Fibroblast of the aortic adventitia (primary cell): ENCODE measurements around the gene TTC32. TPM values are rescaled to one million over a fixed set of nuclear protein-coding genes. Genes with fewer than 3 reads are reported as not detected.

Experiments
- DNase-seq: peaks from one replicate; pipeline ENCODE4 v3.0.0-alpha.2; 2010; ENCODE audit warnings: low read depth
- H3K4me3 ChIP-seq: 2 replicates; pipeline ENCODE4 v1.5.1; 2011; ENCODE audit warnings: low read depth, mild to moderate bottlenecking, control low read depth, low read length, moderate library complexity
- CTCF ChIP-seq: IDR thresholded peaks from 2 replicates; pipeline ENCODE4 v1.5.1; 2011; ENCODE audit warnings: mild to moderate bottlenecking, low read length, control low read depth, inconsistent platforms; ENCODE audit not compliant: insufficient read depth
- total RNA-seq: library from RNA; depleted of rRNA; stranded (reverse); fragments of >200 nt; gene quantifications from 2 replicates; pipeline ENCODE4 v1.2.3, GENCODE V29; 2012; ENCODE audit warnings: low replicate concordance

TTC32 gene
- total RNA-seq, 1 donor = 9.3 TPM

- H3K4me3 ChIP-seq = no peak overlapping the region
- no peak for TF ChIP-seq CTCF
- no peak for DNase-seq
Measured at GRCh38 chr2:19874726-19875125, 27.1 kb downstream of the TTC32 start.

GRCh38 chr2:19873014-19873413, 28.8 kb downstream of the TTC32 start:
- no peak for TF ChIP-seq CTCF
- no peak overlapping the region for H3K4me3 ChIP-seq
- no peak for DNase-seq

DNA sequence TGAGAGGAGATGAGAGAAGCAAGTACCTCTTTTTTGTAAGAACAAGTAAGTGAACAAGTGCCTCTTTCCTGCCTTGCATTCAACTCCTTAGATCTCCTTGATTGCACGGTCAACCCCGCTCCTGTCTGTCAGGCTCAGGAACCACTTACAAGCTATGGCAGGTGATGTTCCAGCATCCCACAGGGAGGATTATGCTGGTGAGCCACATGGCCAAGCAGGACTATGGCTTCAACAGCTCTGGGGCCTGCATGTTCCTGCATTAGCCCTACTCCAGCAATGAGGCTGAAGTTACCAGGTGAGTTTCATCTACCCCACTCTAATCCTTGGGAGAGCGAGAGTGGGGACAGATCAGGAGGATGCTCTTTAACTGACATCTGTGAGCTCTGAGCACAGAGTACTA, 29.5 kb downstream of the TTC32 start:
- no peak for DNase-seq
- no peak for TF ChIP-seq CTCF
- no peak overlapping the region for H3K4me3 ChIP-seq

DNA sequence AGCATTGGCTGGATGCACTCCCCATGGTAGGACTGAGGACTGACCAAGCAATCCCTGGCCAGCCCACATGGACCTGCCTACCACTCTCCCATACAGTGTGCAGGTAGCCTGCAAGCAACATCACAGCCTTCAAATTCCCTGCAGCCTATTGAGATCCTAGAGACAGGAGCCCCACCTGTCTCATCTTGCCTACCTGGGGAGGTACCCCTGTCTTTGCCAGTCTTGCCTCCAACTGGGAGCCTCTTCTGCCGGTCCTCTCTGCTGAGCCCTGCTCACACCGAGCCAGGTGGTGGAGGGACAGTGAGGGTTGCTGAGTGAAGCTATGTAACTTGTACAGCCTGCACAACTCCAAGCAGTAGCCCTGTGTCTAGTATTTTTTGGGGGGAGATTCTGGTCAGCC, 29.9 kb downstream of the TTC32 start:
- no peak overlapping the region for H3K4me3 ChIP-seq
- no peak for TF ChIP-seq CTCF

DNA sequence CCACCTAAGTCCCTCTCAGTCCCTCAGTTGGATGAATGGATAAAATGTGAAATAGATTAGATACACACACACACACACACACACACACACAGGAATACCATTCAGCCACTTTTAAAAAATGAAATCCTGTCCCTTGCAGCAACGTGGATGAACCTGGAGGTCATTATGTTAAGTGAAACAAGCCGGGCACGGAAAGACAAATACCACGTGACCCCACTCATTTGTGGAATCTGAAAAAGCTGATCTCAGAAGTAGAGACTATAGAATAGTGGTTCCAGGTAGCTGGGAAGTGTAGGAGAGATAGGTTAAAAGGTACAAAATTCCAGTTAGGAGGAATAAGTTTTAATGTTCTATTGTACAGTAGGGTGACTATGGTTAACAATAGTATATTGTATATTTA, 31.0 kb downstream of the TTC32 start:
- no peak for TF ChIP-seq CTCF
- no peak for DNase-seq
- no peak overlapping the region for H3K4me3 ChIP-seq

More for the DNA sequence above, 29.9 kb downstream of the TTC32 start:
- no peak for DNase-seq

DNA sequence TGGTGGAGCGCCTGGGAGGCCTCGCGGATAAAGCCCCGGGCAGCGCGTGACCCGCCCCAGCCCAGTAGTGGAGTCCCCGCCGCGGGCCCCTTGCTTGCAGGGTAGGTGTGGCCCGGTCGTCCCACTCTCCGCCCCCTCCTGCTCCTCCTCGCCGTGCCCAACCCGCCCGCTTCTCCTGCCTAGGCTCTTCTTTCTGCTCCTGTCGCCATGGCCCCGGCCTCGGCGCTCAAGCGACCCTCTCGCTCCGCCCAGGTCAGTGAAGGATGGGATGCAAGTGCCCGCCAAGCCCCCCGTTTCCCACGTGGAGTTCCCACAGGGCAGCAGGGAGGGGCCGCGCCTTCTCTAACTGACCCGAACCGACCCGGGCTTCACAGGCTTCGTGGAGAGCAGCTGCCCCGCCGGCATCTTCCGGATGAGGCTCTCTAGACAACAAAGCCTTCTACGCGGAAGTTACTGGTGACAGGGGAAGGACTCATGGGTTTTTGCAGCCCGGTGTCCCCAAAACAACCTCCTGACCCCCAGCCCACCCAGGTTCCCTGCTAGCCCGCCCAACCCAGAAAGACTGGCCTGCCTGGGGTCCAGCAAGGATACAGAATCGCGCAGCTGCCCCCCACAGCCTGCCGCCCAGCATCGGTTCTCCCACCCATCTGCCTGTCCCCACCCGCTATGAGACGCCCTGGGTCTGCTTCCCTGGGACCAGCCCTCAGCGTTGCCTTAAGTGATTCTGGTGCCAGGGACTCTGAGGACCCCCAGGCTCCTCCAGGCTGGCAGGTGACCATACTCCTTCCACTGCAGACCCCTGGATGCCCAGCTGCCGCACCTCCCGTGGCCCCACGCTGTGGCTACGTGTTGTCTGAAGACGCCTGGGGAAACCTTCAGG, 32.8 kb downstream of the TTC32 start:
- no peak for TF ChIP-seq CTCF
- DNase-seq = no peak
- H3K4me3 ChIP-seq = peak overlapping the region; percentile 57
